LoVo (cell line): ENCODE measurements around the gene ZBED6.

Source experiments
- DNase-seq: peaks from one replicate; pipeline ENCODE4 v3.0.0-alpha.2; 2016; ENCODE audit warnings: low spot score

ZBED6 gene

DNA sequence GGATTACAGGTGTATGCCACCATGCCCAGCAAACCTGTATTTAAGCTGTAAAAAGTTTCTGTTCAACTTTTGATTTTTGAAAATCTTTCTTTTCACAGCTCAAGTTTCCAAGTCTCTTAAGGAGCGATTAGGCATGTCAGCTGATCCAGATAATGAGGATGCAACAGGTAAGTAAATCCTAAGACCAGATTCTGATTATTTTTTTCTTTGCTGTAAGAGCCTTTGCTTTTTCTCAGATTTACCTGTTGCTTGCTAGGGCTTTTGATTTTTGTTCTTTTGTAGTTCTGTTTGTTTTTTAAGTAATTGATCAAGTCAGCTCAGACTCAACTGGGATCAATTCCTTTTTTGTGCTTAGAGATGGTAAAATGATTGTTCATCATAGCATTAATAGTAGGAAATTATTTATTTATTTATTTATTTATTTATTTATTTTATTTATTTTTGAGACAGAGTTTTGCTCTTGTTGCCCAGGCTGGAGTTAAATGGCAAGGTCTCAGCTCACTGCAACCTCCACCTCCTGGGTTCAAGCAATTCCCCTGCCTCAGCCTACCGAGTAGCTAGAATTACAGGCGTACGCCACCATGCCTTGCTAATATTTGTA lies 44.9 kb downstream of the ZBED6 start:
- no peak for DNase-seq

DNA sequence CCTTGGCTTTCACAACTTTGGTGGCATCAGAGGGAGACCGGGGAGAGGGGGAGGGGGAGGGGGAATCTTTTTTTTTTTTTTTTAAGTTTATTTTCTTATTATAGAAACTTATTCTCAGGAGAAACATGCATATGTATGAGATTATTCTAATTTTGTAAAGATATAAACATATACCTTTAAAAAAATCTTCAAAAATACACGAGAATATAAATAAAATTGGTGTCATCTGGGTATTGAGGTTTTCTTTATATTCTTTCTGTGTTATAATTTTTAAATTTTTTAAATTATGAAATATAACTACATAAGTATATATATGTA lies 47.1 kb downstream of the ZBED6 start:
- DNase-seq = no peak

DNA sequence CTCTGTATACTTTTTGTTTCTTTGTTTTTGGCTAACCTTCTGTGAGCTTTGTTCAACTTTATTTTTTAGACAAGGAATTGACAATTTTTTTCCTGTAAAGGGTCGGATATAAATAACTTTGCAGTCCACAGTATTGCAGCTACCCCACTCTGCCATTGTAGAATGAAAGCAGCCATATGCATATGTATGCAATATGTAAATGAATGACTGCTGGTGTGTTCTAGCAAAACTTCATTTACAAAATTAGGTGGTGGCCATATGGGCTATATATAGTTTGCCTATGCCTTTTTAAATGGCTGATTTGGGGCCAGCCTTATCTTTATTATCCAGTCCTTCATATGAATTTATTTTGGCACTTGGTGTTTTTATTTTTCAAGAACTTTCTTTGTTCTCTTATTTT lies 48.0 kb downstream of the ZBED6 start:
- DNase-seq = no peak
